CD14-positive monocyte (primary cell): ENCODE results near the gene FNDC1. TPM values are rescaled to one million over a fixed set of nuclear protein-coding genes. Genes with fewer than 3 reads are reported as not detected.

Experiments
- DNase-seq, 3 donors: peaks; one replicate each; pipeline ENCODE4 v3.0.0-alpha.2; 2011 to 2022
- H2AFZ ChIP-seq: 2 replicates; pipeline ENCODE4 v1.6.0; 2012; ENCODE audit warnings: mild to moderate bottlenecking, low read depth, low read length, inconsistent platforms; ENCODE audit not compliant: insufficient read depth, poor library complexity, severe bottlenecking
- H3K27ac ChIP-seq, 2 donors: 1 replicate in 1 of 2; 2 replicates in 1 of 2; pipeline ENCODE4 v1.5.1; 2012 to 2013; ENCODE audit warnings: low read length in 2 of 2, control low read depth in 1 of 2, inconsistent platforms in 1 of 2, low read depth in 1 of 2, mild to moderate bottlenecking in 1 of 2
- H3K27me3 ChIP-seq, 2 donors: one replicate each; pipeline versions ENCODE4 v1.6.0 to v1.6.1; 2011 to 2013; ENCODE audit warnings: low read length in 2 of 2; ENCODE audit not compliant: control insufficient read depth in 2 of 2, insufficient read depth in 2 of 2
- H3K36me3 ChIP-seq, 2 donors: replicated peaks in 1 of 2; 1 replicate in 1 of 2; 2 replicates in 1 of 2; pipeline versions ENCODE4 v1.5.1 to v1.6.1; 2012 to 2013; ENCODE audit warnings: low read length in 2 of 2, control low read depth in 1 of 2, inconsistent platforms in 1 of 2, mild to moderate bottlenecking in 1 of 2; ENCODE audit not compliant: insufficient read depth in 2 of 2, control insufficient read depth in 1 of 2
- H3K4me1 ChIP-seq, 2 donors: 1 replicate in 1 of 2; 2 replicates in 1 of 2; pipeline versions ENCODE4 v1.5.1 to v1.6.1; 2012 to 2013; ENCODE audit warnings: low read length in 2 of 2, control low read depth in 1 of 2, inconsistent platforms in 1 of 2, mild to moderate bottlenecking in 1 of 2, moderate library complexity in 1 of 2; ENCODE audit not compliant: insufficient read depth in 2 of 2, control insufficient read depth in 1 of 2
- H3K4me2 ChIP-seq: replicated peaks from 2 replicates; pipeline ENCODE3; 2012; ENCODE audit warnings: low read length, moderate library complexity, mild to moderate bottlenecking; ENCODE audit not compliant: poor library complexity, severe bottlenecking; ENCODE audit errors: extremely low read depth
- H3K4me3 ChIP-seq, 3 experiments: fragments of 200-600 bp in 1 of 3; sonication (generic) in 1 of 3; replicated peaks in 1 of 3; 1 replicate in 2 of 3; 2 replicates in 1 of 3; pipeline ENCODE4 v1.5.1; 2011 to 2013; ENCODE audit warnings: low read length in 3 of 3, mild to moderate bottlenecking in 3 of 3, control low read depth in 2 of 3, low read depth in 2 of 3, inconsistent platforms in 1 of 3, moderate library complexity in 1 of 3
- H3K79me2 ChIP-seq: 2 replicates; pipeline ENCODE4 v1.6.0; 2012; ENCODE audit warnings: mild to moderate bottlenecking, control low read depth, inconsistent platforms, low read length, moderate library complexity; ENCODE audit not compliant: insufficient read depth
- H3K9ac ChIP-seq: 2 replicates; pipeline ENCODE4 v1.6.0; 2017; ENCODE audit warnings: low read length, mild to moderate bottlenecking; ENCODE audit not compliant: insufficient read depth, poor library complexity, severe bottlenecking
- H3K9me3 ChIP-seq, 2 donors: replicated peaks in 1 of 2; 1 replicate in 1 of 2; 2 replicates in 1 of 2; pipeline versions ENCODE4 v1.5.1 to v1.6.1; 2012 to 2013; ENCODE audit warnings: low read length in 2 of 2, control low read depth in 1 of 2; ENCODE audit not compliant: control insufficient read depth in 1 of 2, insufficient read depth in 1 of 2
- H4K20me1 ChIP-seq: 2 replicates; pipeline ENCODE4 v1.6.0; 2012; ENCODE audit warnings: mild to moderate bottlenecking, low read length, control low read depth, moderate library complexity; ENCODE audit not compliant: insufficient read depth
- H3K27ac Mint-ChIP-seq, 7 donors: one replicate each; pipeline ENCODE4 v1.8.0; 2020; ENCODE audit warnings: mild to moderate bottlenecking in 7 of 7, mixed read lengths in 7 of 7, moderate library complexity in 6 of 7, inconsistent platforms in 2 of 7
- H3K27me3 Mint-ChIP-seq, 3 donors: one replicate each; pipeline ENCODE4 v1.8.0; 2021 to 2022; ENCODE audit warnings: low read depth in 3 of 3, mild to moderate bottlenecking in 3 of 3, mixed read lengths in 3 of 3, moderate library complexity in 3 of 3, inconsistent platforms in 1 of 3
- H3K36me3 Mint-ChIP-seq, 2 donors: one replicate each; pipeline ENCODE4 v1.8.0; 2020; ENCODE audit warnings: mixed read lengths in 2 of 2, inconsistent platforms in 1 of 2, mild to moderate bottlenecking in 1 of 2
- H3K4me1 Mint-ChIP-seq: one replicate; pipeline ENCODE4 v1.8.0; 2020; ENCODE audit warnings: mild to moderate bottlenecking, mixed read lengths
- H3K4me3 Mint-ChIP-seq, 2 donors: one replicate each; pipeline ENCODE4 v1.8.0; 2020; ENCODE audit warnings: mild to moderate bottlenecking in 2 of 2, mixed read lengths in 2 of 2, moderate library complexity in 1 of 2
- H3K9me3 Mint-ChIP-seq, 7 donors: one replicate each; pipeline ENCODE4 v1.8.0; 2020 to 2022; ENCODE audit warnings: mixed read lengths in 7 of 7, mild to moderate bottlenecking in 6 of 7, moderate library complexity in 6 of 7, inconsistent platforms in 2 of 7
- WGBS: methylation state at CpG from one replicate; pipeline ENCODE4 v1.1.5; 2013; ENCODE audit warnings: missing lambda C conversion rate; ENCODE audit not compliant: insufficient coverage; 5-methylcytosine and 5-hydroxymethylcytosine counted together
- intact Hi-C, 2 donors: fragments of 100-400 bp; cut with micrococcal nuclease; formaldehyde crosslinking; loops; one replicate each; pipeline versions ENCODE4 v1.15.0 to v1.15.1; 2023
- polyA plus RNA-seq, 3 donors: library from polyadenylated mRNA; depleted of rRNA in 1 of 3; unstranded in 2 of 3; stranded (reverse) in 1 of 3; fragments of 300-500 nt in 2 of 3; fragments of >200 nt in 1 of 3; fragmentation: Illumina TruSeq in 2 of 3; gene quantifications; 1 replicate in 2 of 3; 2 replicates in 1 of 3; pipeline ENCODE4 v1.2.3, GENCODE V29; 2012 to 2021
- TF ChIP-seq, protein P1 (sequence below): fragments of 200-600 bp; IDR thresholded peaks from one replicate; pipeline ENCODE4 v1.8.0; 2022; ENCODE audit warnings: antibody characterized with exemption, mild to moderate bottlenecking

Gene FNDC1
- polyA plus RNA-seq, 3 donors: not detected

DNA sequence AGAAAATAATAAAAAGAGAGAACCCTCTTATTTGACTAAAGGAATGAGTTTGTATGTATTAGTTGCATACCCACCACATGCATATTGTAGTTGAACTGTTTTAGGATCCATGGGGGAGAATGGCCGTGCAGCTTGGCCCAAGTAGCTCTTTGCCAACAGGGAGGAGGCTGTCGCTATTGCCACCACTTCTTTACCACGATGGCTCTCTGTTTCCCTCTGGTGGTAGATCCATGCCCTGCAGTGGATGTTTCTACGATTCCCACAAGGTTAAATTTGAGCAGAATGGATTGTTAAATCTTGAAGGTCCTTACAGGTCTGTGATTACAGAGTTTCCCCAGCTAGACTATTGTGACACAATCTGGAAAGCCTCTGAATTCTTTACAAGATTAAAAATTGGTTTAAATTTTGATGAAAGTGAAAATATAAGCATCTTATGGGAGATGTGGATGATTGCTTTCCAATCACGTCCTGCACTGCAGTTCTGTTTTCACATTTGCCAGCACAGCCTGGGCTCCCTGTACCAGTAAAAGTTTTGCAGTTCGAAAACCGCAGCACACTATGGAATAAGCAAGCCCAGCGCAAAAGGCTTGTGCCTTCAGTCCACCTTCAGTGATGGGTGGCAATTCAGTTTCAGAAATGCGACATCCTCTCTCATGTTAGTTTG lies 34.4 kb upstream of the FNDC1 start:
- no peak overlapping the region for H3K4me3 Mint-ChIP-seq
- peak; percentile 65 to 82 (median 79) for DNase-seq
- Histone ChIP-seq H3K27ac (no peak overlapping the region), H3K4me3 (no peak overlapping the region), H4K20me1 (no peaks in the 10 kb centered on the region), H3K79me2 (no peaks in the 10 kb centered on the region), H3K4me1 (peaks cover 3 to 4% of the 10 kb centered on the region in 2 donors), H2AFZ (no peak overlapping the region), H3K4me2 (no peak overlapping the region), H3K9me3 (no peaks in the 10 kb centered on the region), H3K36me3 (no peaks in the 10 kb centered on the region), H3K27me3 (peaks cover 0 to 2% of the 10 kb centered on the region in 2 donors), H3K9ac (no peak overlapping the region)
- TF ChIP-seq, protein P1, sequence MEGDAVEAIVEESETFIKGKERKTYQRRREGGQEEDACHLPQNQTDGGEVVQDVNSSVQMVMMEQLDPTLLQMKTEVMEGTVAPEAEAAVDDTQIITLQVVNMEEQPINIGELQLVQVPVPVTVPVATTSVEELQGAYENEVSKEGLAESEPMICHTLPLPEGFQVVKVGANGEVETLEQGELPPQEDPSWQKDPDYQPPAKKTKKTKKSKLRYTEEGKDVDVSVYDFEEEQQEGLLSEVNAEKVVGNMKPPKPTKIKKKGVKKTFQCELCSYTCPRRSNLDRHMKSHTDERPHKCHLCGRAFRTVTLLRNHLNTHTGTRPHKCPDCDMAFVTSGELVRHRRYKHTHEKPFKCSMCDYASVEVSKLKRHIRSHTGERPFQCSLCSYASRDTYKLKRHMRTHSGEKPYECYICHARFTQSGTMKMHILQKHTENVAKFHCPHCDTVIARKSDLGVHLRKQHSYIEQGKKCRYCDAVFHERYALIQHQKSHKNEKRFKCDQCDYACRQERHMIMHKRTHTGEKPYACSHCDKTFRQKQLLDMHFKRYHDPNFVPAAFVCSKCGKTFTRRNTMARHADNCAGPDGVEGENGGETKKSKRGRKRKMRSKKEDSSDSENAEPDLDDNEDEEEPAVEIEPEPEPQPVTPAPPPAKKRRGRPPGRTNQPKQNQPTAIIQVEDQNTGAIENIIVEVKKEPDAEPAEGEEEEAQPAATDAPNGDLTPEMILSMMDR: peak; percentile 96
- H3K27ac Mint-ChIP-seq: peak overlapping the region in 1 of 7 donors; percentile 46
- intact Hi-C loops: loop anchor here (2.0 to 10.0 kb wide), 3 partner anchors 16 to 430 kb away; no protein-coding TSS in a partner anchor
- peaks cover 5 to 11% (median 7%) of the 10 kb centered on the region in 3 donors for H3K27me3 Mint-ChIP-seq
- WGBS: 46% methylated on average over 4 of the region's 9 CpGs
- H3K9me3 Mint-ChIP-seq: peaks cover 0 to 3% (median 0%) of the 10 kb centered on the region in 7 donors
- no peaks in the 10 kb centered on the region for H3K36me3 Mint-ChIP-seq
- peaks cover 9% of the 10 kb centered on the region for H3K4me1 Mint-ChIP-seq

DNA sequence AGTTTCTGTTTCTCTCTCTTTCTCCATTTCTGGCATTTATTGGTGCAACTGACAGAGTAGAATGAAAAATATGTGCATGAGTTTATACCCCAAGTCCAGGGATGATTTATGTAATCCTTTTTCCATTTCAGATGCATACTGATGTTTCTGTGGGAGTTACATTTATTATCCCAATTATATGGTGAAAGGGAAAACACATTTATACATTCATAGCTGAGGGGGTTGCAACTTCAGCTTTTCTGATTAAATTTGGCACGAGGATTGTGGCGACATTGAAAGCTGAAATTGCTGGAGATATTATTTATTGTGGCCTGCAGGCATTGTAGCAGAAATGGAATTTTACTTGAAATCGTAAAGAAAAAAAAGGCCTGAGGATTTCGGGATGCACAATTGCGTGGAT lies 31.5 kb upstream of the FNDC1 start:
- Mint-ChIP-seq H3K4me3 (no peak overlapping the region), H3K36me3 (peaks cover 0 to 5% of the 10 kb centered on the region in 2 donors), H3K27me3 (peaks cover 5 to 11% (median 7%) of the 10 kb centered on the region in 3 donors), H3K27ac (no peak overlapping the region), H3K4me1 (peaks cover 7% of the 10 kb centered on the region), H3K9me3 (peaks cover 13 to 18% (median 15%) of the 10 kb centered on the region in 7 donors)
- Histone ChIP-seq H3K79me2 (no peaks in the 10 kb centered on the region), H3K27me3 (peaks cover 0 to 2% of the 10 kb centered on the region in 2 donors), H3K27ac (no peak overlapping the region), H3K9me3 (peaks cover 17 to 19% of the 10 kb centered on the region in 2 donors), H4K20me1 (no peaks in the 10 kb centered on the region), H3K4me3 (no peak overlapping the region), H3K9ac (no peak overlapping the region), H2AFZ (no peak overlapping the region), H3K36me3 (no peaks in the 10 kb centered on the region), H3K4me1 (peaks cover 3 to 4% of the 10 kb centered on the region in 2 donors), H3K4me2 (no peak overlapping the region)
- intact Hi-C loops: loop anchor here in 1 of 2 donors (10.0 kb wide), 1 partner anchor 433 kb away; no protein-coding TSS in a partner anchor
- TF ChIP-seq, protein P1: no peak
- 92% methylated on average over 4 of the region's 5 CpGs for WGBS
- DNase-seq: no peak
